ENCODE results near the gene OPA3.

DNA sequence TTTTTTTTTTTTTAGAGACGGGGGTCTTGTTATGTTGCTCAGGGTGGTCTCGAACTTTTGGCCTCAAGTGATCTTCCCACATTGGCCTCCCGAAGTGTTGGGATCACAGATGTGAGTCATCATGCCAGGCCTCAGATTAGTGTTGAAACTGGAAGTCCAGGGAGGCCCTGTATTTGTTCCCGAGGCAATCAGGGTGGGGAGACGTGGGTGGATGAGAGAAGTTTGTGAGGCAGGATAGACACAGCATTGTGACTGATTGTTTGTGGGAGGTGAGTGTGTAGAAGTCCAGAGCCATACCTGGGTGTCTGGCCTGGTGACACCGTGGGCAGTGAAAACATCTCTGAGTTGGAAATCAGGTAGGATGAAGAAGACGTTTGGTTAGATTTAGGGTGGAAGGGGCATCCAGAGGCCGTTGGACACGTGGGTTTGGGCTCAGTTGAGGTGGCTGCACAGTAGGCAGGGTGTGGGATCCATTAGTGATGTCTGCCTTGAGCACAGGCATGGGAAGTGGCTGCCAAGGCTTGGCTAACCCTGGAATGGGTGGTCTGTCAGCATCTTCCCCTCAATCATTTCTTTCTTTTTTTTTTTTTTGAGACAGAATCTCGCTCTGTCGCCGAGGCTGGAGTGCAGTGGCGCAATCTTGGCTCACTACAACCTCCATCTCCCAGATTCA is 100.2 kb downstream of the OPA3 start:
- no peak for TF ChIP-seq POLR2A (IDR thresholded peaks at IDR 0.05)
- TF ChIP-seq, protein P1, sequence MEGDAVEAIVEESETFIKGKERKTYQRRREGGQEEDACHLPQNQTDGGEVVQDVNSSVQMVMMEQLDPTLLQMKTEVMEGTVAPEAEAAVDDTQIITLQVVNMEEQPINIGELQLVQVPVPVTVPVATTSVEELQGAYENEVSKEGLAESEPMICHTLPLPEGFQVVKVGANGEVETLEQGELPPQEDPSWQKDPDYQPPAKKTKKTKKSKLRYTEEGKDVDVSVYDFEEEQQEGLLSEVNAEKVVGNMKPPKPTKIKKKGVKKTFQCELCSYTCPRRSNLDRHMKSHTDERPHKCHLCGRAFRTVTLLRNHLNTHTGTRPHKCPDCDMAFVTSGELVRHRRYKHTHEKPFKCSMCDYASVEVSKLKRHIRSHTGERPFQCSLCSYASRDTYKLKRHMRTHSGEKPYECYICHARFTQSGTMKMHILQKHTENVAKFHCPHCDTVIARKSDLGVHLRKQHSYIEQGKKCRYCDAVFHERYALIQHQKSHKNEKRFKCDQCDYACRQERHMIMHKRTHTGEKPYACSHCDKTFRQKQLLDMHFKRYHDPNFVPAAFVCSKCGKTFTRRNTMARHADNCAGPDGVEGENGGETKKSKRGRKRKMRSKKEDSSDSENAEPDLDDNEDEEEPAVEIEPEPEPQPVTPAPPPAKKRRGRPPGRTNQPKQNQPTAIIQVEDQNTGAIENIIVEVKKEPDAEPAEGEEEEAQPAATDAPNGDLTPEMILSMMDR (IDR thresholded peaks at IDR 0.05), result no peak

Data from heart left ventricle (tissue), 13 donors.